ENCODE results near the gene NOSTRIN. TPM values are rescaled to one million over a fixed set of nuclear protein-coding genes. Genes with fewer than 3 reads are reported as not detected.

Gene NOSTRIN
- total and polyA plus RNA-seq, 2 donors (not counting 3 experiments of a cell fraction or from before 2014, with no cell fraction given) = 0.03 to 0.75 TPM

DNA sequence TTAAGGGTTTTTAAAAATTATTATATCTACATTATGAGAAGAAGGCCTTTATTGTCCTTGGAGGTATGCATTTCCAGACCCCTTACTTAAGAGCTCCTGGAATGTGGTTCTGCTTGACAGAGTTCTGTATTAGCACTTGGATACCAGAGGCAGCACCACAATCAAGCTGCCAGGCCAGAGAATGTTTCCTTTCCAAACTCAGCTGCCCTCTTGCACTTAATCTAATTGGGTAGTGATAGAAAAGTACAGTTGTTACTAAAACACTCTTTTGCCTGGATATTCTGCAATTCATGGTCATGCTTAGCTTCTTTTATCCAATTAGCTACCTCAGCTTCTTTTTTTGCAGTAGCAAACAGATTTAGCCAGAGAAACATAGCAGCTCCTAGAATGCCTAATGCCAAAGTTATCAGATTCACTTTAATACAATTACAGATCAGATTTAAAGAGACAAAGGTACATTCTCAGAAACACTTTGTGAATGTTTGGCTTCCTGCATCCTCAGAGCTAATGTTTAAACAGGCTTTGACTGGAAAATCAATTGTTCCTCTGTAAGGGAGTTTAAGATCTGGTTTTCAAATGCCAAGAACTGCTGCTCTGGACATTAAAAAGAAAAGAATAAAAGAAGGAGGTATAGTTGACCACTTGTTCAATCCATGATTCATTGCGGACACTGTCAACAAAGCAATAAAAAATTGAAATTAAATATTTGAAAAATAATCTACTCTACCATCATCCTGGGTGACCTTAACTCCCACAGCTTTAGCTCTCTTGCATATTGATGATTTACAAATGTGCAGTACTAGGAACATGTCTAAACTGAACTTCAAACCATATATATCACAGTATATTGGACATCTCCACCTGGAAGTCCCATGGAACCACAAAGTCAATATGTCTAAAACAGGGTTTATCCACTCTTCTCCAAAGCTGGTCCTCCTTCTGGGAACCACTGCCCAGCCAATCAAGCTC is 12.8 kb downstream of the NOSTRIN start:
- TF ChIP-seq JUN (IDR thresholded peaks at IDR 0.05; ENCODE audit: borderline replicate concordance, insufficient read depth, insufficient read length, low read depth) (no peak), FOS (IDR thresholded peaks at IDR 0.05; ENCODE audit: borderline replicate concordance, insufficient read depth, low read length) (no peak), POLR2A (IDR thresholded peaks at IDR 0.05; ENCODE audit: low read depth, low read length) (no peak), MYC (IDR thresholded peaks at IDR 0.05; ENCODE audit: low read depth, low read length) (no peak), EZH2 (IDR thresholded peaks at IDR 0.05; ENCODE audit: borderline replicate concordance, low read depth, low read length, severe bottlenecking) (no peak), GATA2 (IDR thresholded peaks at IDR 0.05; ENCODE audit: insufficient read depth, insufficient read length, low read depth, low read length) (no peak), MAX (IDR thresholded peaks at IDR 0.05; ENCODE audit: insufficient read depth, insufficient read length) (no peak), POLR2AphosphoS5 (IDR thresholded peaks at IDR 0.05; ENCODE audit: insufficient read depth, low read depth, low read length) (no peak)
- TF ChIP-seq, protein P1, sequence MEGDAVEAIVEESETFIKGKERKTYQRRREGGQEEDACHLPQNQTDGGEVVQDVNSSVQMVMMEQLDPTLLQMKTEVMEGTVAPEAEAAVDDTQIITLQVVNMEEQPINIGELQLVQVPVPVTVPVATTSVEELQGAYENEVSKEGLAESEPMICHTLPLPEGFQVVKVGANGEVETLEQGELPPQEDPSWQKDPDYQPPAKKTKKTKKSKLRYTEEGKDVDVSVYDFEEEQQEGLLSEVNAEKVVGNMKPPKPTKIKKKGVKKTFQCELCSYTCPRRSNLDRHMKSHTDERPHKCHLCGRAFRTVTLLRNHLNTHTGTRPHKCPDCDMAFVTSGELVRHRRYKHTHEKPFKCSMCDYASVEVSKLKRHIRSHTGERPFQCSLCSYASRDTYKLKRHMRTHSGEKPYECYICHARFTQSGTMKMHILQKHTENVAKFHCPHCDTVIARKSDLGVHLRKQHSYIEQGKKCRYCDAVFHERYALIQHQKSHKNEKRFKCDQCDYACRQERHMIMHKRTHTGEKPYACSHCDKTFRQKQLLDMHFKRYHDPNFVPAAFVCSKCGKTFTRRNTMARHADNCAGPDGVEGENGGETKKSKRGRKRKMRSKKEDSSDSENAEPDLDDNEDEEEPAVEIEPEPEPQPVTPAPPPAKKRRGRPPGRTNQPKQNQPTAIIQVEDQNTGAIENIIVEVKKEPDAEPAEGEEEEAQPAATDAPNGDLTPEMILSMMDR (IDR thresholded peaks at IDR 0.05; ENCODE audit: extremely low read depth in 1 of 2, insufficient read depth in 1 of 2, low read depth in 1 of 2, low read length in 2 of 2) = no peak
- intact Hi-C loops (cut with micrococcal nuclease) (no loop called here), dilution Hi-C loops (cut with MboI; ENCODE audit: extremely low pct_ligation_motif_present, low sequenced_read_pairs) (no loop called here)
- no TSS peak for BruUV-seq (replicated peaks)
- H2AFZ ChIP-seq (ENCODE audit: low read depth, low read length) = no peak overlapping the region
- H3K79me2 ChIP-seq (ENCODE audit: control insufficient read depth, insufficient read depth, low read length) = no peaks in the 10 kb centered on the region
- DNase-seq (ENCODE audit: low read depth, low spot score) (no peak), FAIRE-seq (no peak)
- H3K9me3 ChIP-seq (replicated peaks; ENCODE audit: control insufficient read depth, insufficient read depth, low read length) = no peaks in the 10 kb centered on the region
- POLR2A ChIA-PET = no interaction called here
- H3K27me3 ChIP-seq (ENCODE audit: control insufficient read depth in 2 of 2, insufficient read depth in 2 of 2, low read length in 2 of 2) = no peaks in the 10 kb centered on the region
- no peaks in the 10 kb centered on the region for H3K36me3 ChIP-seq (ENCODE audit: control insufficient read depth in 2 of 2, extremely low read depth in 1 of 2, insufficient read depth in 2 of 2, low read length in 2 of 2)
- no peak overlapping the region for H3K4me3 ChIP-seq (replicated peaks in 1 of 3; ENCODE audit: insufficient read depth in 1 of 3, low read depth in 1 of 3, low read length in 3 of 3)
- H3K9ac ChIP-seq (replicated peaks; ENCODE audit: extremely low read depth, insufficient read depth, low read length) = no peak overlapping the region
- no peak overlapping the region for H3K4me2 ChIP-seq (ENCODE audit: insufficient read depth, low read length)
- CTCF ChIA-PET = interaction anchor here (0.9 to 1.3 kb wide), 4 partner anchors 12 to 469 kb away, joined by 3 to 4 read pairs (median 3); no protein-coding TSS in a partner anchor
- H3K4me1 ChIP-seq (ENCODE audit: control insufficient read depth, extremely low read depth, insufficient read depth, low read length) = peaks cover 8% of the 10 kb centered on the region
- no peaks in the 10 kb centered on the region for H4K20me1 ChIP-seq (replicated peaks; ENCODE audit: control insufficient read depth, extremely low read depth, insufficient read depth, low read length)
- H3K27ac ChIP-seq (ENCODE audit: insufficient read depth, low read depth, low read length) = no peak overlapping the region
- no peaks in the 10 kb centered on the region for H3K9me1 ChIP-seq (replicated peaks; ENCODE audit: control insufficient read depth, extremely low read depth, insufficient read depth, low read length)
